Pancreas (tissue), 10 donors: ENCODE results near the gene RAB11A. TPM values are rescaled to one million over a fixed set of nuclear protein-coding genes. Genes with fewer than 3 reads are reported as not detected.
"Not testable (repeated sequence)": the region's sequence is repeated elsewhere in the genome, so short reads cannot be mapped to it uniquely, and the experiment has no call there.

ENCODE experiments used
- ATAC-seq, 4 donors: fragments of 200-7000 bp; cut with Tn5 transposase; one replicate each; pipeline versions ENCODE4 v1.8.0 to v1.9.1; 2020; ENCODE audit warnings: mild to moderate bottlenecking in 4 of 4, moderate library complexity in 4 of 4
- DNase-seq, 6 donors: peaks; one replicate each; pipeline ENCODE4 v3.0.0-alpha.2; 2020
- FAIRE-seq: peaks from 2 replicates; lab custom pipeline; 2012; peaks lifted over from hg19 to GRCh38; lab: Jason Lieb, UNC
- H3K27ac ChIP-seq, 4 donors: fragments of 200-600 bp; sonication (generic); 1 replicate in 3 of 4; 2 replicates in 1 of 4; pipeline versions ENCODE4 v1.5.0 to v1.8.0; 2020
- H3K27me3 ChIP-seq, 4 donors: fragments of 200-600 bp; one replicate each; pipeline ENCODE4 v1.8.0; 2021
- H3K36me3 ChIP-seq, 3 donors: fragments of 200-600 bp; sonication (generic) in 1 of 3; one replicate each; pipeline versions ENCODE4 v1.5.0 to v1.8.0; 2020 to 2021
- H3K4me1 ChIP-seq, 3 donors: fragments of 200-600 bp; one replicate each; pipeline ENCODE4 v1.8.0; 2021
- H3K4me3 ChIP-seq, 4 donors: fragments of 200-600 bp; sonication (generic) in 2 of 4; one replicate each; pipeline versions ENCODE4 v1.5.0 to v1.8.0; 2020 to 2021
- H3K9me3 ChIP-seq, 4 donors: fragments of 200-600 bp; one replicate each; pipeline ENCODE4 v1.8.0; 2021
- CTCF ChIP-seq, 4 donors: fragments of 200-600 bp; sonication (generic) in 3 of 4; IDR thresholded peaks; one replicate each; pipeline versions ENCODE4 v1.5.0 to v1.8.0; 2021; ENCODE audit warnings: antibody characterized with exemption in 4 of 4
- WGBS, 2 donors: extraction: QIAGEN DNeasy Blood & Tissue Kit; methylation state at CpG; one replicate each; pipeline ENCODE4 v1.1.7; 2013; 5-methylcytosine and 5-hydroxymethylcytosine counted together
- intact Hi-C, 3 donors: fragments of 100-400 bp; cut with DNase I; formaldehyde crosslinking; loops; one replicate each; pipeline versions ENCODE4 v1.11.1 to v1.14.2; 2022
- polyA plus RNA-seq, 2 donors: library from polyadenylated mRNA; stranded (reverse); fragments of 200-250 nt; gene quantifications; one replicate each; pipeline ENCODE4 v1.2.3, GENCODE V29; 2013
- total RNA-seq, 6 donors: library from RNA; stranded (reverse); fragmentation: NEBNext Ultra II Directional in 4 of 6; extraction: Animal tissue kit (Norgen Biotek cat#: 25700) in 4 of 6; gene quantifications; one replicate each; pipeline versions ENCODE4 v1.2.1 to v1.2.4, GENCODE V29; 2021 to 2023
- donor health status: healthy with polysubstance abuse.
- donor health status: DM: no; HTN: no; CAD: no; lungs with moderate emphysema.
- donor health status: DM: no; HTN: no; CAD: no.
- donor health status: control.
- donor health status: control.
- donor health status: Bipolar disorder and iron deficiency.
- donor health status: DM: yes; HTN: yes; CAD: no.
- donor health status: DM: no; HTN: no; CAD: no.
- donor health status: DM: no; HTN: no; CAD: no.
- donor health status: DM: yes; HTN: yes; CAD: no.

RAB11A gene
- total and polyA plus RNA-seq, 8 donors, result 19.8 to 98.4 (median 62.0) TPM

- no peak for ATAC-seq
- intact Hi-C loops, result no loop called here
These were observed 6.2 kb upstream of the RAB11A start for GRCh38 chr15:65863106-65863505.

GRCh38 chr15:65867244-65867643 lies 2.0 kb upstream of the RAB11A start:
- TF ChIP-seq CTCF (IDR thresholded peaks at IDR 0.05), result no peak
- Histone ChIP-seq H3K4me1 (peaks cover 0 to 4% (median 0%) of the 10 kb centered on the region in 3 donors), H3K36me3 (no peaks in the 10 kb centered on the region), H3K4me3 (no peak overlapping the region), H3K27me3 (no peaks in the 10 kb centered on the region), H3K9me3 (no peaks in the 10 kb centered on the region), H3K27ac (no peak overlapping the region)
- intact Hi-C loops, result no loop called here
- 89 to 91% methylated on average over 3 of the region's 3 CpGs for WGBS, 2 donors
- DNase-seq, result no peak
- FAIRE-seq, result no peak
- no peak for ATAC-seq

More at GRCh38 chr15:65863106-65863505, 6.2 kb upstream of the RAB11A start:
- Histone ChIP-seq H3K27me3 (no peaks in the 10 kb centered on the region), H3K36me3 (no peaks in the 10 kb centered on the region), H3K4me1 (no peaks in the 10 kb centered on the region), H3K27ac (no peak overlapping the region), H3K9me3 (no peaks in the 10 kb centered on the region), H3K4me3 (no peak overlapping the region)
- DNase-seq, result no peak
- WGBS, 2 donors, result 88 to 99% methylated on average over 6 of the region's 6 CpGs
- no peak for TF ChIP-seq CTCF (IDR thresholded peaks at IDR 0.05)
- no peak for FAIRE-seq

GRCh38 chr15:65867933-65868332 lies 1.4 kb upstream of the RAB11A start:
- H3K36me3 ChIP-seq, H3K27me3 ChIP-seq, H3K4me3 ChIP-seq, ATAC-seq, DNase-seq, FAIRE-seq, intact Hi-C loops, H3K4me1 ChIP-seq, H3K27ac ChIP-seq, H3K9me3 ChIP-seq: not testable (repeated sequence)
- WGBS, 2 donors, result 92 to 98% methylated on average over 6 of the region's 6 CpGs

GRCh38 chr15:65868546-65869125 lies 655 bp upstream of the RAB11A start:
- no peaks in the 10 kb centered on the region for H3K27me3 ChIP-seq
- no peaks in the 10 kb centered on the region for H3K36me3 ChIP-seq
- peaks cover 0 to 8% (median 6%) of the 10 kb centered on the region in 3 donors for H3K4me1 ChIP-seq
- no peak for ATAC-seq
- FAIRE-seq, result no peak
- peak overlapping the region; percentile 83 to 98 (median 91) for H3K27ac ChIP-seq
- intact Hi-C loops, result no loop called here
- no peaks in the 10 kb centered on the region for H3K9me3 ChIP-seq
- H3K4me3 ChIP-seq, result peak overlapping the region; percentile 76 to 89 (median 82)
- DNase-seq, result no peak
- WGBS, 2 donors, result 63 to 66% methylated on average over 11 of the region's 11 CpGs
- TF ChIP-seq CTCF (IDR thresholded peaks at IDR 0.05), result no peak

- Histone ChIP-seq H3K36me3 (peaks cover 0 to 4% (median 0%) of the 10 kb centered on the region in 3 donors), H3K27ac (peak overlapping the region; percentile 83 to 98 (median 91)), H3K4me3 (peak overlapping the region; percentile 76 to 89 (median 82)), H3K4me1 (peaks cover 0 to 8% (median 6%) of the 10 kb centered on the region in 3 donors), H3K9me3 (no peaks in the 10 kb centered on the region), H3K27me3 (no peaks in the 10 kb centered on the region)
- FAIRE-seq (no peak), ATAC-seq (peak; percentile 26 to 52 (median 40)), DNase-seq (peak; percentile 38 to 76 (median 56))
- WGBS, 2 donors, result 0 to 1% methylated on average over 43 of the region's 43 CpGs
- intact Hi-C loops, result no loop called here
- no peak for TF ChIP-seq CTCF (IDR thresholded peaks at IDR 0.05)
These were observed 922 bp downstream of the RAB11A start for GRCh38 chr15:65869954-65870871.
